Measurements from ENCODE around the gene OBSL1.

GRCh38 chr2:219537657-219538488, 33.5 kb downstream of the OBSL1 start:
- no peak for TF ChIP-seq TAF1 (IDR thresholded peaks at IDR 0.05; ENCODE audit: low read depth, low read length)
- TF ChIP-seq POLR2A (IDR thresholded peaks at IDR 0.05; ENCODE audit: low read depth, low read length), result no peak
- no peak for TF ChIP-seq POLR2AphosphoS5 (IDR thresholded peaks at IDR 0.05; ENCODE audit: low read depth, low read length)

Data from GM12891 (cell line).